ENCODE results near the gene NLRC5.
"Not testable (repeated sequence)": the region's sequence is repeated elsewhere in the genome, so short reads cannot be mapped to it uniquely, and the experiment has no call there.

Gene NLRC5

DNA sequence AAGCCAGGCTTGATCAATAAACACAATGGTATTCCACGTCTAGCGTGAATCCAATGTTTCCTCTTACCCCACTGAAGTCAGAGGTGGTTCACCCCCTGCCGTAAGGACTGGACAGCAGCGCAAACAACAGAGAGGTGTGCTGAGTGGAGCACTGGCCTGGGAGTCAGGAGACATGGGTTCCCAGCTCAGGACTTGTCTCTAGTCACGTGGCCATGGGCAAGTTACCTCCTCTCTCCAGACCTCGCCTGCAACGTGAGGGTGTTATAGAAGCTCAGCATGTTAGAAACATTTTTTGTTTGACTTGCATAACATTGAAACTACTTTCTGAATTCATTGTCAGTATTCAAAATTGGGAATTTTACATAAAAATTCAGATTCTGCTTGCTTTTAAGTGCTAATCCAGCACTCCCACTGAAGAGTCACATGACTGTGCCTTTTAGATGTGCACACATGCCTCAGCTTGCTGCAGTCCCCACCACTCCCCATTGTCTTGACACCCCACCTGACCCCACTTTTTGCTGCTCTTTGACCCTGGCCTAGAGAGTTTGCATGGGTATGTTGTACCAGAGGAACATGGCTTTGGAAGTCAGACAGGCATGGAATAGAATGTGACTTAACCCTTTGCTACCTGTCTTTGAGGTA, 94.2 kb downstream of the NLRC5 start:
- DNase-seq = no peak

- no peak for DNase-seq
These were observed 95.0 kb downstream of the NLRC5 start for GRCh38 chr16:57084257-57084770.

DNA sequence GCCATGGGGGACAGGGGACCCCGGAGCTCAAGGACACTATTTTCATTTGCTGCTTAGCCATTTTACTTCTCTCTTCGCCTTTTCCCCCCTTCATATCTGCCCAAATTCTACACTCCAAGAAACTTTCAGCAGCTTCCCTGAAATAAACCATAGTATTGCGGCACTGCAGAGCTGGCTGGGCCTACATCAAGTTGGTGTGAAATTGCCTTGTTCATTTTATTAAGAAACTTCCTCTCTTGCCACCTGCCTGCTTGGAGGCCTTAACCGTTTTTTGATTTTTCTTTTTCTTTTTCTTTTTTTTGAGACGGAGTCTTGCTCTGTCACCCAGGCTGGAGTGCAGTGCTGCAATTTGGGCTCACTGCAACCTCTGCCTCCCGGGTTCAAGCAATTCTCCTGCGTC, 95.6 kb downstream of the NLRC5 start:
- no peak for DNase-seq

DNA sequence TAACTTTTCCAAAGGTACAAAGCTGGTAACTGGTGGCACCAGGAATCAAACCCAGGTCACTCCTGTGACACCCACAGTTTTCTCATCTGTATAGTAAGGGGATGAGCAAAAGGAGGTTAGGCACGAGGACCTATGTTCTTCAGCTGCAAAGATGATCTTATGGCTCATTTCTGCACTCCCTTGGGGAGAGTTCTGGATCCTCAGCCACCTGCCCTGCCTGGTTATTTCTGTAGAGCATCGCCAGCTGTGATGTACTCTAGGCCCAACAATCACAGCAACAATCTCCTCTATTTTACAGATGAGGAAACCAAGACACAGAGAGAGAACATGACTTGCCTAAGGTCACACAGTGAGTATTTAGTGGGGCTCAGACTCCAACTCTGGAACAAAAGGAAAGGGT, 97.6 kb downstream of the NLRC5 start:
- no peak for DNase-seq

DNA sequence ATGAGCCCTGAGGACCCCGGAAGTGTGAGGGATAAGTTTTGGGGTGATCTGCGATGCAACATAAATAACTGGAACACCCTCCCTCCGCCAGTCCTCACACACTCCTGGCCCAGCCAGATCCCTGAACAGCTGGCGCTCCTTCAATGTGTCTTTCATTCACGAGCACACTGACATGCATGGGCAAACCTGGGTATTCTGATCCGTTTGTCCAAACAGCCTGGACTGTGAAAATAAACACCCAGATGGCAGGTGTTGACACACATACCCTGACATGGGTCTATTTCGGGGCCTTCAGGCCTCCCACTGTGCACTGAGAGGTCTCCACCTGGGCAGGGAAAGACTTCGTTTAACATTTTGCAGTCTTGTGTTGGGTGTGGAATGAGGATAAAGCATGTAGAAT, 100.0 kb downstream of the NLRC5 start:
- DNase-seq = no peak

DNA sequence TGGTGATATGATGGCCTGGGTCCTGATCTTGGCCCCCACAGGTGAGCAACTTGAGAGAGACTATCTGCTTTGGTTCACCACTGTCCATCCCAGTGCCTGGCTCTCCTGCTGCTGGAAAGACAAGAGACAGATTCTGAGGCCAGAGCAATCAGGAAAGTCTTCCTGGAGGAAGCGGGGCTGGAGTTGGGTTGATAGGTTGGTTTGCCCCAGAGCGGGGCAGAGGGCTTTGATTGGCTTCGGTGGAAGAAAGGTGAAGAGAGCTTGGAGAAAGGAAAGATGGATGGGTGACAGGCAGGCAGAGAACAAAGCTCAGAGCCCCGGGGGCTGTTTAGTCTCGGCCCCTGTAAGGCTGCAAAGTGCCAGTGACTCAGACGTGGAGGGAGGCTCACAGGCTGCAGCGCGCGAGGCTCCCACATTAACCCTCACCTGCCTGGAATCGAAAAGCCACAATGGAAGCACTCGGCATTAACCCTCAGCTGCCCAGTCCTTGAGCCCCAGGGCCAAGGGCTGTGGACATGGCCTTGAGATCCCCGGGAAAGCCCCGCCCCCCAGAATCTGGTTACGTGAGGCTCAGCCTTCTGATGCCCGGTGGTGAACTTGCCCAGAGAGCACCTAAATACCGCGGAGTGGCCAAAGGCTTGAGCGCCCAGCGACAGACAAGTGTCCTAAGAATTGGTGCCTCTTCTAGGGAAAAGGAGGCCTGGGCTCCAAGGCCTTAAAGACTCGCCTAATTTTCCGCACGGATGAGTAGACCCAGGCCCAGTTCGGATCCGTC, 102.0 kb downstream of the NLRC5 start:
- DNase-seq = no peak

- DNase-seq = no peak
These were observed 102.8 kb downstream of the NLRC5 start, which contains the start of gene CPNE2 for GRCh38 chr16:57091975-57092785. TSS of gene CPNE2 (plus strand) at chr16:57092583. CDS start at chr16:57110743, 18,160 bp downstream.

DNA sequence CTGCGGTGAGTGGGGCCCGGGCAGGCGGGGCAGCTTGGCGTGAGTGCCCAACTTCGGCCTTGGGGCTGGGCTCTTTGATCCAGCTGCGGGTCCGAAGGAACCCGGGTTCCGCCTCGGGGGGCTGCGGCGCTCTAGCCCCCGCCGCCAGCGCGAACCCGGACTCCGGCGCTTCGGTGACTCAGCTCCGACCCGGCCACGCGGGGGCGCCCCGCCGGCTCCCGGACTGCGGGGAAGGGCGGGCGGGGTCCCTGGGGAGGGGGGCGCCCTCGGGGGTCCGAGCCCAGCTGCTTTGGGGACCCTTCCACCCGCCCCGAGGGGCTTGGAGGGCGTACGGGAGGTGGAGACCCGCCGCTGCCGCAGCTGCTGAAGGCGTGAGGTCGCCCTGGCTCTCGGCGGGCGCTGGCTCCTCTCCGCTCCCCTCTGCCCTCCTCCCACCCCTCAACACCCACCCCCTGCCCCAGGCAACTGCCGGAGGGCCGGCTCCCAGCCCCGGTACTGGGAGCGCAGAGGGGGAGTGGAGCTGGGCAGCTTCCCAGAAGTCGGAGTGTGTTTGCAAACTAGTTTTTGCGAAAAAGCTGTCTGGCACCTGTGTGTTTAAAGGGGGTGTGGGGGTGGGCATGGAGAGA, 103.5 kb downstream of the NLRC5 start:
- no peak for DNase-seq

DNA sequence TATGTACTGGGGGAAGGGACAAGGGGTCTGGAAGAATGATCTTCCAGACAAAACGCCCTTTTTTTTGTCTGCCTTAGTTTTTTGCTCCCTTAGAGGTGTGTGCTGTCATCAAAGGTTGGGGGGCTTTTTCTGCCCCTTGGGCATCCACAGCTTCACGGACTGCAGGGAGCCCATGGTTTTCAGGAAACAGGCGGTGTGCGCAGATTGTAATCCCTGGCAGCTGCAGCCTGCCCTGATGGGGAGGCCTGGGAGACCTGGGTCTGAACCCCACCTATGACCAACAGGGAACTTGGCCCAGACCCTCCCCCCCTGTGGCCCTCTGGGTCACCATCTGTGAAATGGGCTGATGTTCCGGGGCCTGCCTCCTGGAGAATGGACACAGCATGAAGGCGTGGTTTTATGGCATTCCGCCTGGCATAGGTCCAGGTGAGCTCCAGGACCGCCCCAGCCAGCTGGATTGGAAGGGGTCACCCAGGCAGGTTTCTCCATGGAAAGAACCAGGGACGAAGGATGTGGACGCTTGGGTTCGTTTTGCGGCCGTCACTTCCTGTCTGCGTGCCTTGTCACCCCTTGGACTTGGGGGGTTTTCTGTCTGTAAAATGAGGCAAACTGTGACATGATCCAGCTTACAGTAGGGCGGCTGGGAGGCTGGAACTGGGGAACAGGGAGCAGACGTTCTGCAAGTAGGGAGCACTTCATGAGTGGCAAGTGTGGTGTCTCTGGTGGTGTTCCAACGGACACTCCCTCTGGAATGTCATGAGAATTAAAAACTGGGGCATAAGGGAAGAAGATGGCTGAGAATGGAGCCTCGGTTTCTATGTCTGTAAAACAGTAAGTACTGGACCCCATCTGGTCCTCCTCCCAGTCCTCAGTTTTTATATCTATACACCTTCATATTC, 104.6 kb downstream of the NLRC5 start:
- DNase-seq = no peak

- DNase-seq = no peak
These were observed 105.6 kb downstream of the NLRC5 start for GRCh38 chr16:57094911-57095310.

DNA sequence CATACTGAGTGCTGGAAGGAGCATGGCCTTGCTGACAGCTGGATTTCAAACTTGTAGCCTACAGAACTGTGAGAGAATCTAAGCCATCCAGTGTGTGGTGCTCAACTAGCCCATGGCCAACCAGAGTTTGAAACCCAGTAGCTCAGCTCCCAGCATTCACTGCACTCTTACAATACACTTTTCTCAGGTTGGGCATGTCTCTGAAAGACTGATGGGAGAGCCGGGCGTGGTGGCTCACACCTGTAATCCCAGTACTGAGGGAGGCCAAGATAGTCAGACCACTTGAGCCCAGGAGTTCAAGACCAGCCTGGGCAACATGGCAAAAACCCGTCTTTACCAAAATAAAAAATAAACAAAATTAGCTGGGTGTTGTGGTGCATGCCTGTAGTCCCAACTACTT, 106.8 kb downstream of the NLRC5 start:
- no peak for DNase-seq

DNA sequence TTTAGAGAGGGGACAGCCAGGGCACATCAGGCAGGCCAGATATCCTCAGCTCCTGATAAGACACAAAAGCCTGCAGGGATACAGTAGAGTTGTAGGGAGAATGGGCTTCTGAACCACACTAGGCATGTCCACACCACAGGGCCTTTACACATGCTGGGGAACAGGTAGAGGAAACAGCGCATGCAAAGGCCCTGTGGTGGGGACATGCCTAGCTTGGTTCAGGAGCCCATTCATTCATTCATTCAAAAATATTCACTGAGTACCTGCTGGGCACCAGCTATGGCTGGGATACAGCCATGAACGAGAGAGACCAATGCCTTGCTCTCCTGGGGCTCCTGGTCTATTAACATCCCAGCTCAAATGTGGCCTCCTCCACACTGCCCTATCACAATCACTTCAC, 107.4 kb downstream of the NLRC5 start:
- DNase-seq = no peak

- no peak for DNase-seq
These were observed 109.0 kb downstream of the NLRC5 start for GRCh38 chr16:57098188-57098841.

DNA sequence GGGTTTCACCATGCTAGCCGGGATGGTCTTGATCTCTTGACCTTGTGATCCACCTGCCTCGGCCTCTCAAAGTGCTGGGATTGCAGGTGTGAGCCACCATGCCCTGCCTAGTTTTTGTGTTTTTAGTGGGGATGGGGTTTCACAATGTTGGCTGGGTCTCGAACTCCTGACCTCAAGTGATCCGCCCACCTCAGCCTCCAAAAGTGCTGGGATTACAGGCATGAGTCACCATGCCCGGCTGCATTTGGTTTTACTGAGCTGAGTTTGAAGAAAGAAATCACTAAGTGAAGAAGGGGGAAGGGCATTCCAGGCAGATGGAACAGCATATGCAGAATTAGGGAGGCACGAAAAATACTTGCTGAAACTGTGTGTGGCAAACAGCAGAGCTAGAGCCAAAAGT, 110.6 kb downstream of the NLRC5 start:
- not testable (repeated sequence) for DNase-seq

DNA sequence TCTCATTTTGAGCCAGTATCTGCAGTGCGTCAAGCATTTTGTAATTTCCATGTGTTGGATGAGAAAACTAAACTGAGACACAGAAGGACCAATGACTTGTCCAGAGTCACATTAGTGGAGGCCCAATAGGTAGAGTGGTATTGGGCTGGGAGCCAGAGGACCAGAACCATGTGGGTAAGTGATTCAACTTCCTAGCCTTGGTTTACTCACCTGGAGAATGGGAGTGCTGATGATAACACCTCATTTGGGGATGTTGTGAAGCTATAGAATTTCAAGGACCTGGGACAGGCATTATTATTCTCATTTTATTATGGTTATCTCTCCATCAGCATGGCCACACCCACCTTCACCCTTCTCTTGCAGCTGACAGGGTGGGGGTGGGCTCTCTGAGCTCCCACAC, 111.1 kb downstream of the NLRC5 start:
- DNase-seq = no peak

DNA sequence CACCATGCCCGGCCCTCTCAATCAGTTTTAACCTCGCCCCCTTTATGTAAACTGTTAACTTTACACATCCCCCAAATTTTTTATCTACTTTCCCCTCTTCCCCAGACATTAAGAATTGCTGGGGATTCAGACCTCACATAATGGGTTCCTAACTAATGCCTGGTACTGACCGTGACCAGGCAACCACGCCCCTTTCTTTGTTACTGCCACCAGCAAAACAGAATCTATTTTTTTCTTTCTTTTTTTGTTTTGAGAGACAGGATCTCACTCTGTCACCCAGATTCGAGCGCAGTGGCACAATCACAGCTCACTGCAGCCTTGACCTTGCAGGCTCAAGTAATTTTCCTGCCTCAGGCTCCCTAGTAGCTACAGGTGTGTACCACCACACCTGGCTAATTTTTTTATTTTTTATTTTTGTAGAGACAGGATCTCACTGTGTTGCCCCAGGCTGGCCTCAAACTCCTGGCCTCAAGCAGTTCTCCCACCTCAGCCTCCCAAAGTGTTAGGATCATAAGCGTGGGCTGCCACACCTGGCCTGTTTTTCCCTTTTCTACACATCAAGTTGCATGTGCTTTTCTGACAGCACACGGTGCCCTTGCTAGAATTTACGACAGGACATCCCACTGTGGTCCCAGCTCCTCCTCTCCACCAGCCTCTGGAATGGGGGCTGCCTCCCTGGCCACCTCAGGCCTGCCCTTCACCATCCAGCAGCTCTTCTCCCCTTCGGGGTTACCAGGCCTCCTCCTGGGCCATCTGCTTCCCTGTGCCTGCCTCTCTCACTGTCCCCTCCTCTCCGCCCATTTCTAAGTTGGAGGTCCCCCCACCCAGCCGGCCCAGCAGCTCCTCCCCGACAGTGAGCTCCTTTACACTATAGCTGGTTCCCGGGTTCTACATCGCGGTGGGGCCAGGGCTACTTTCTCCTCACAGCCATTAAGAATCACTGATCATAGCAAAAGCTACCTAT, 113.8 kb downstream of the NLRC5 start:
- DNase-seq = no peak

- DNase-seq = no peak
These were observed 115.3 kb downstream of the NLRC5 start for GRCh38 chr16:57104706-57105105.

DNA sequence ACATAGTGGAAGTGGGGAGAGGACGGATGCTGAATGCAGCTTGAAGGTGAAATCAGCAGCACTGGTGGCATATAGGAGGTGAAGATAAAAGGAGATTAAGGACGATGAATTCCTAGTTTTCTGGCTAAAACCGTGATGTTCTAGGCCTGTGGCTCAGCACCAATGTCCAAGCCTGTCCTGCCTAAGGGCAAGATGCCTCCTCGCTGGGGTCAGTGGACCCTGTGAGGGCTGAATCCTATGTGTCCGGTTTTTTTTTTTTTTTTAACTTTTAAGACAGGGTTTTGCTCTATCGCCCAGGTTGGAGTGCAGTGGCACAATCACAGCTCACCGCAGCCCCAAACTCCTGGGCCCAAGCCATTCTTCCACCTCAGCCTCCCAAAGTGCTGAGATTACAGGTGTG, 115.8 kb downstream of the NLRC5 start:
- DNase-seq = no peak

DNA sequence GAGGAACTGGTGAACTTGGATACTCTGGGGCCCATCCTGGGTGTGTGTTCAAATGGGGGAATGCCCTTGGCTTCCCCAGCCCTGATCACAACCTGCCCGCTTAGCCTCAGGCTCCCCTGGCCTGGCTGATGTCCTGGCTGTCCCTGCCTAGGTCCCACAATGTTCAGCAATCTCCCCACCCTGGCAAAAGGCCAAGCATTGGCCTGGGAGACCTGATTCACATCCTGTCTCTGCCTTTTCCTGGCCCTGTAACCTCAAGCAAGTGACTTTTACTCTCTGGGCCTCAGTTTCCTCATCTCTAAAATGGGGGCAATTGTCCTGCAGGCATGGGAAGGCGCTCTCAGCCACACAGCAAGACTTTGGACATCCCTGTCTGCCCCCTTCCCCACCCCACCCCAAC, 117.4 kb downstream of the NLRC5 start:
- DNase-seq = no peak

GRCh38 chr16:57107321-57107922, 118.1 kb downstream of the NLRC5 start:
- DNase-seq = no peak
